Caki2 (cell line): Measurements from ENCODE around the gene SRD5A3. TPM values are rescaled to one million over a fixed set of nuclear protein-coding genes. Genes with fewer than 3 reads are reported as not detected.

ENCODE experiments used
- DNase-seq: peaks from one replicate; pipeline ENCODE4 v3.0.0-alpha.2; 2015; ENCODE audit warnings: low read depth
- in situ Hi-C: cut with HindIII; loops from 2 replicates; pipeline ENCODE4 v1.10.0; 2016; ENCODE audit warnings: low sequenced_read_pairs, low pct_unique_long_range_greater_than_20kb, mixed read lengths
- total RNA-seq: library from RNA; depleted of rRNA; stranded (reverse); fragments of >200 nt; shearing (Covaris generic); gene quantifications from 2 replicates; pipeline ENCODE4 v1.2.3, GENCODE V29; 2014; ENCODE audit warnings: low replicate concordance; rRNA removed

Gene SRD5A3
- total RNA-seq: 12.7 and 14.8 TPM in 2 replicates

DNA sequence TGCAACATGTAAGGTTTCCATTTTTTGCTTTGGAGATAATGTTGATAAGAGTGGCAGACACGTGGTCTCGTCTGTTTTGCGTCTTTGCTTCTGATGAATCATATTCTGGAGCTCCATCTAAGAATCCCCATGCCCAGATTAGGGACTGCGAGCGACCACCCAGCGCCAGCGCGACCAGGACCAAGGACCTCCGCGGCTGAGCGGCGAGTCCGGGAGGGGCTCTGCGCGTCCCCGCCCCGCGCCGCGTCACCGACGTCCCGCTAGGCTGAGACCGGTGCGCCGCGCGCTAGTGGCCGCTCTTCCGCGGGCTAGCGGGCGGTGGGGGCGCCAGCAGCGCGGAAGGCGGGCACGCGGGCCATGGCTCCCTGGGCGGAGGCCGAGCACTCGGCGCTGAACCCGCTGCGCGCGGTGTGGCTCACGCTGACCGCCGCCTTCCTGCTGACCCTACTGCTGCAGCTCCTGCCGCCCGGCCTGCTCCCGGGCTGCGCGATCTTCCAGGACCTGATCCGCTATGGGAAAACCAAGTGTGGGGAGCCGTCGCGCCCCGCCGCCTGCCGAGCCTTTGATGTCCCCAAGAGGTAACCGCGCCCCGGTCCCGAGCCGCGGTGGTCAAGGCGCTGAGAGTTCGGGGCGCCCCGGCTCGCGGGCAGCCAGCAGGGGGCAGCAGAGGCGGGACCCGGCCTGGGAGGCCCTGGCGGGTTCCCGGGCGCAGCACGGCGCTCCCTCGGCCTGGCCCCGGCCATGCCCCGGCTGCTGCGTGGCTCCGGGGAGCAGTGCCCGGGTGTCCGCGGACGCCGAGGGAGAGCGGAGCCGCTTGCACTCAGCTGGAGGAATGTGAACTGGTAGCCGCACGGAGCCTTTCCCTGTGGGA lies at the start of gene SRD5A3:
Gene SRD5A3 (plus strand): TSS at position 263 of the 871 bp plus-strand sequence. CDS start 95 bp downstream, at position 358.
- DNase-seq: peak; percentile 92
- in situ Hi-C loops: no loop called here

- DNase-seq: peak; percentile 76
- in situ Hi-C loops: no loop called here
Observed at GRCh38 chr4:55297346-55297745, 48.7 kb upstream of the SRD5A3 start.

DNA sequence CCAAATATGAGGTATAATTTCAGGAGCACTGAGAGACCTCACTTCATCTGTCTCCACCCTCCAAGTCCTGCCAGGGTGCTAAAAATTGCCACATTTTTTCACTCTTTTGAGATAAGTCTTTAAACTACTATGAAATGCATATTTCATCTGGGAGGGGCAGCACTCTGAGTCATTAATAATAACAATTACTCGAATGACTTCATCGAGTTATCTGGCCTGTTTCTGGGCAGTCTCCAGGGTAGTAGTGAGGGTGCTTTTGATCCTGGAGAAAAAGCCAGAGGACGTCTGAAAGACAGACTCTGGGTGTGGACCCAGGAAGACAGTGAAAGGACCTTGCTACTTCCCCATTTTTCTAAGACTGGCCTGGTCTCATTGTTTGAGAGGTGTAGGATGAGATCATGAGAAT lies 42.3 kb upstream of the SRD5A3 start:
- DNase-seq: peak; percentile 33
- in situ Hi-C loops: no loop called here

- in situ Hi-C loops: no loop called here
- DNase-seq: no peak
Observed at GRCh38 chr4:55304303-55304702, 41.7 kb upstream of the SRD5A3 start.

GRCh38 chr4:55308071-55308470 lies 38.0 kb upstream of the SRD5A3 start:
- DNase-seq: no peak
- in situ Hi-C loops: no loop called here

- no peak for DNase-seq
- in situ Hi-C loops: no loop called here
Observed at GRCh38 chr4:55311792-55312488, 34.1 kb upstream of the SRD5A3 start.

- no peak for DNase-seq
- in situ Hi-C loops: no loop called here
Observed at GRCh38 chr4:55312489-55313101, 33.4 kb upstream of the SRD5A3 start.

- no peak for DNase-seq
- in situ Hi-C loops: no loop called here
Observed at GRCh38 chr4:55314141-55314820, 31.8 kb upstream of the SRD5A3 start.

DNA sequence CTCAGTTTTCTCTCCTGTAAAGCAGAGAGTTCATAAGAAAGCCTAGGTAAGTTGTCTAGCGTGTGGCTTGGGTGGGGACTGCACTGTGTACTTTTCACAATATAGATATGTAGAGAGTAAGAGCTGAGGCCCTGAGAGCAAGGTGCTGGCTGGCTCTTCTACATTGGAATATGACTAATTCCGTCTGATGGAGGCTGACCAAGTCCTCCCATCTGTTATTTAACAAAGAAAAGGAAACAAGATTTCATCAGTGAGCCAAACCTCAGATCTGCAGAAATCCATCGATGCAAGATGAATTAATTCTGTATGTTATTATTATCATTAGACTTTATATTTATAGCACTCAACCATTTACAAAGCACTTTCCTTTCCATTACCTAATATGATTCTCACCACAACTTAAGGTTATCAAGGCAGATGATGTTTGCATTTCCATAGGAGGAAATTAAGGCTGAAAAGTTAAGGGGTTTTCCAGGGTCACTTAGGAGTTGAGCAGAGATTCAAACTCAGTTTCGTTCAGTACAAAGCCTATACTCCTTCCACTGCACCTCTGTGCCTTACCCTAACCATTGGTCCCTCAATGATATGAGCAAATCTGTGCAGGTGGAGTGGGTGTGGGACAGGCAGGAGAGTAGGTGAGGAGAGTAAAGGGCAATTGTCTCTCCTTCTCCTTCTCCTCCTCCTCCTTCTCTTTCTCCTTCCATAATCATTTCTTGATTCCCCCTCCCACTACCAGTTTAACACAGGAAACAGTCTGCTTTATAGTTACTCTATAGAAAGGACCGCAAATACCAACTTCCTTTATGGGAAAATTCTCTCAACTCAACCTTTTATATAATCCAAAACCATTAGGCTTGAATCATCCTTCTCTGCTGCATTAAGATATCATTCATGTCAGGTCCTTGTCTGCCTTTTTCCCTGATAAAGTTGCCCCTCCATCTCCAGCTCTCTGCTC lies 27.6 kb upstream of the SRD5A3 start:
- in situ Hi-C loops: no loop called here

DNA sequence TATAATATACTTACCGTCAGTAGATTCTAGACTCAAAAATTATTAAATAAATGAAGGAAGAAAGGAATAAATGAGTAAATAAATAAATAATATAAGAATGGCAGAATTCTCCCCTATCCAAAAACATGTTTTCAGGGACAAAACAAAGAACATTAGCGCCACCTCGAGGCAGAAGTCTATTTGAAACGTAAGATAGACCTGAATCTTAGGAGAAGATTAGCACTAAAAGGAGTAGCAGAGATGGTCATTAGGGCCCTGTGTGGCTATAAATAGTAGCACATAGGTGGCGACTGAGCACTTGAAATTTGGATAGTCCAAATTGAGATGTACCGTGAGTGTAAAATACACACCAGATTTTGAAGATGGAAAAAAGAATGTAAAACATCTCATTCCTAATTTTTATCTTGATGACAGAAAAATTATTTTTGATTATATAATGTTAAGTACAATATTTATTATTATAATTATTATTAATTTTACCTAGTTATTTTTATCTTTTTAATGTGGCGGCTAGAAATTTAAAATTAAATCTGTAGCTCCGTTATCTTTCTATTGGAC lies 24.3 kb upstream of the SRD5A3 start:
- DNase-seq: peak; percentile 61

More for the DNA sequence above, 27.6 kb upstream of the SRD5A3 start:
- DNase-seq: no peak

GRCh38 chr4:55323375-55323774 lies 22.7 kb upstream of the SRD5A3 start:
- no peak for DNase-seq
- in situ Hi-C loops: no loop called here

More for the DNA sequence above, 24.3 kb upstream of the SRD5A3 start:
- in situ Hi-C loops: no loop called here

- no peak for DNase-seq
- in situ Hi-C loops: no loop called here
Observed at GRCh38 chr4:55326629-55327028, 19.4 kb upstream of the SRD5A3 start.

GRCh38 chr4:55329012-55329411 lies 17.0 kb upstream of the SRD5A3 start:
- DNase-seq: no peak
- in situ Hi-C loops: no loop called here

- in situ Hi-C loops: no loop called here
- no peak for DNase-seq
Observed at GRCh38 chr4:55330241-55330640, 15.8 kb upstream of the SRD5A3 start.

- in situ Hi-C loops: no loop called here
- DNase-seq: no peak
Observed at GRCh38 chr4:55336138-55337034, 9.7 kb upstream of the SRD5A3 start.

GRCh38 chr4:55337944-55338343 lies 8.1 kb upstream of the SRD5A3 start:
- DNase-seq: no peak
- in situ Hi-C loops: no loop called here
